Activated T-cell treated with anti-CD3 and anti-CD28 coated beads, Interleukin-2, amount 50 U/mL, for 4 hours (primary cell): ENCODE results near the gene ERMN. TPM values are rescaled to one million over a fixed set of nuclear protein-coding genes. Genes with fewer than 3 reads are reported as not detected.
A peak's percentile ranks its signal among the peaks of the same experiment; 100 is the strongest.

Source experiments
- ATAC-seq, 2 donors: fragments of 200-7000 bp; cut with Tn5 transposase; one replicate each; pipeline ENCODE4 v1.10.0; 2021
- DNase-seq: peaks from one replicate; pipeline ENCODE4 v3.0.0-alpha.2; 2020
- H3K27me3 Mint-ChIP-seq: one replicate; pipeline ENCODE4 v1.8.0; 2021; ENCODE audit warnings: low read depth, mixed read lengths
- H3K36me3 Mint-ChIP-seq: one replicate; pipeline ENCODE4 v1.8.0; 2022; ENCODE audit warnings: mixed read lengths; ENCODE audit not compliant: insufficient read depth
- H3K4me1 Mint-ChIP-seq: one replicate; pipeline ENCODE4 v1.8.0; 2021; ENCODE audit warnings: low read depth, mixed read lengths
- H3K4me3 Mint-ChIP-seq: one replicate; pipeline ENCODE4 v1.8.0; 2021; ENCODE audit warnings: mild to moderate bottlenecking, moderate library complexity, mixed read lengths
- H3K9me3 Mint-ChIP-seq: one replicate; pipeline ENCODE4 v1.8.0; 2021; ENCODE audit warnings: mixed read lengths
- total RNA-seq, 3 donors: library from RNA; stranded (reverse); gene quantifications; one replicate each; pipeline ENCODE4 v1.2.1, GENCODE V29; 2021

Gene ERMN
- total RNA-seq, 3 donors from 2014 or later: 0.63 to 1.3 (median 0.81) TPM

DNA sequence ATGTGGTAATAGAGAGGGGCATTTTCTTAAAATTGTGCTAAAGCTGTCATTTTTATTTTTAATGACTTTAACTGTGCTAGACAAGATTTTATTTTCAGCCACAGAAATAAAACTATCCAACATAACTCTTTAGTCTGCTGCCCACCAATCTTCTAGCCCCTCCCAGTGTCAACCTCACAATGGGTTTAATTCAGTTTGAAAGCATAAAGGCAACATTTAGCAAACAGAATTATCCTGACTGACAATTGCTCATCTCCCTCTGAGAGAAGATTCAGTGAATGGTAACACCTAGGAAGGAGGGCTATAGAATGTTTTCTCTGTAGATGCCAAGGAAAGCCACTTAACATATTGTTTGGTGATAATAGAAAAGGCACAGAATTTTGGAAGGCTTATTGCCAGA, 5.2 kb downstream of the ERMN start:
- Mint-ChIP-seq H3K4me3 (no peak overlapping the region), H3K36me3 (peaks cover 18% of the 10 kb centered on the region), H3K27me3 (no peaks in the 10 kb centered on the region), H3K4me1 (peaks cover 4% of the 10 kb centered on the region), H3K9me3 (no peaks in the 10 kb centered on the region)
- ATAC-seq (no peak), DNase-seq (no peak)

GRCh38 chr2:157319795-157320194, 5.8 kb downstream of the ERMN start:
- Mint-ChIP-seq H3K4me3 (no peak overlapping the region), H3K27me3 (no peaks in the 10 kb centered on the region), H3K9me3 (no peaks in the 10 kb centered on the region), H3K36me3 (peaks cover 17% of the 10 kb centered on the region), H3K4me1 (peaks cover 4% of the 10 kb centered on the region)
- ATAC-seq (no peak), DNase-seq (no peak)

DNA sequence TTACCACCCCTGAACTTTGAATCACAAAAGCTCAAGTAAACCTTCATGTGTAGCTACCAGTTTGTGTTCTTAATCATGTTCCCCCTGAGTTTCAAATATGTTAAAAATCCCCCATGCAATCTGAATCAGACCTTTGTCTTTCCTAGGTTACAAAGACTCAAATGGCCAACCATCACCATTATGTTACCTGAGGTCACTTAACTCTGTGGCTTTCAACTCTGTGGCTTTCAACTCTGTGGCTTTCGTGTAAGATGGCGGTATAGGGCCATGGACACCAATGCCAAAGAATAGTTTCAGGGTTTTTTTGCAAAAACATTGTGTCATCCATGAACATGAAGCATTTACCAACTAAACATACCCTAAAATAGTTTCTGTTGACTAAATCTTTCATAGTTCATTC, 6.7 kb downstream of the ERMN start:
- Mint-ChIP-seq H3K4me3 (no peak overlapping the region), H3K27me3 (no peaks in the 10 kb centered on the region), H3K9me3 (no peaks in the 10 kb centered on the region), H3K4me1 (peaks cover 4% of the 10 kb centered on the region), H3K36me3 (peaks cover 17% of the 10 kb centered on the region)
- DNase-seq: no peak
- no peak for ATAC-seq

- DNase-seq (no peak), ATAC-seq (no peak)
- Mint-ChIP-seq H3K27me3 (peaks cover 3% of the 10 kb centered on the region), H3K9me3 (no peaks in the 10 kb centered on the region), H3K4me1 (peaks cover 9% of the 10 kb centered on the region), H3K4me3 (no peak overlapping the region), H3K36me3 (peaks cover 4% of the 10 kb centered on the region)
These were observed 9.7 kb downstream of the ERMN start for GRCh38 chr2:157315901-157316300.

DNA sequence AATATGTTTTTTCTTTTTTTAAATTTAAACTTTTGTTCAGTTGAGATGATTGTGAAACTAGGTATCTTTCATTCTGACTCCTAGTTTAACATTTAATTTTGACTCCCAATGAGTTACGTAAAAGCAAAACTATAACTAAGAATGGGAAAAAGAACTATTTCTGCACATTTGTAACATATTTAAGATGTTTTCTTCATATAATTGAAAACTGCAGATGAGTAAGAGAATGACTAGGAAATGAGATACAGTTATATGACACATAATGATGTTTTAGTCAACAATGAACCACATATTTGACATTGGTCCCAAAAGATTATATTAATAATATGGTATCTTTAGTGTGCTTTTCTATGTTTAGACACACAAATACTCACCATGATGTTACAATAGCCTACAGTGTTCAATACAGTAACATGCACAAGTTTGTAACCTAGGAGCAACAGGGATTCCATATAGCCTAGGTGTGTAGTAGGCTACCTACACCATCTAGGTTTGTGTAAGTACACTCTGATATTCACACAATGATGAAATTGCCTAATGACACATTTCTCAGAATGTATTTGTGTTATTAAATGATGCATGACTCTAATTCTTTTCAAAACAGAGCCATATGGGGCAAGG, 12.6 kb downstream of the ERMN start:
- ATAC-seq: peak; percentile 74
- Mint-ChIP-seq H3K27me3 (peaks cover 3% of the 10 kb centered on the region), H3K9me3 (no peaks in the 10 kb centered on the region), H3K36me3 (no peaks in the 10 kb centered on the region), H3K4me1 (peaks cover 9% of the 10 kb centered on the region), H3K4me3 (no peak overlapping the region)
- DNase-seq: no peak

DNA sequence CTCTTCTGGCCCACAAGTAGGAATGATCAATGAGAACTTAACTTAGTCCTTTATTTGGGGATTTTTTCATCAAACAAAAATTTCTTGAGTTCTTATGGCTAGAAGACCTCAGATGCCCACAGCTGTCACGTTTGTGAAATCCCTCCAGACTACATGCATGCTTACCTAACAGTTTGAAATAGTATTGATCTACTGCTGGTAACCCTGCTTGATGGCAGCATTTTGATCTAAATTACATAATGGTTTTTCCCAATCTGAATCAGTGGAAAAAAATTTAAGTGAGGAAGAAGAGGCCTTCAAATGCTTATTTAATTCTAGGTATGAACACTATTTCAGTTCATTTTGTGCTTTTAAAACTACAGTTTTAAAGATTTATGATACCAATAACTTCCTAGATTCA, 13.9 kb downstream of the ERMN start:
- no peak for DNase-seq
- Mint-ChIP-seq H3K36me3 (no peaks in the 10 kb centered on the region), H3K4me3 (no peak overlapping the region), H3K9me3 (no peaks in the 10 kb centered on the region), H3K27me3 (peaks cover 3% of the 10 kb centered on the region), H3K4me1 (peaks cover 18% of the 10 kb centered on the region)
- ATAC-seq: no peak

DNA sequence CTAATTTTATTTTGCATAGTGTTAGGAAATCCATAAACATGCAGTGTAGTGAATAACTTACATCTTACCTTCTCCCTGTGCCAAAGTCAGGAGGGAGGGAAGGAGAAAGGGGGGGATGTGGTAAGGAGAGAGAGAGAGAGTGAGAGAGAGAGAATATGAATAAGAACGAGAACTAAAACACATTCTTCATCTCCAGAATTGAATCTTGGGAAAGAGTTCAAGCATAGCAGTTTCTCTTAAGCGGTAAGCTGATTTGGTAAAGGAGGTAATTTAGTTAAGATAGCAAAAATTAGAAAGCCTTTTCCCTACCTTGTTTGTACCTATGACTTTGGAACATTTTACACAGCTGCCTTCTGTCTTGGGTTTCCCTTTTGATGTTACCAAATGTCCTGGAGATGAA, 15.7 kb downstream of the ERMN start:
- H3K27me3 Mint-ChIP-seq: peaks cover 3% of the 10 kb centered on the region
- H3K4me1 Mint-ChIP-seq: peaks cover 24% of the 10 kb centered on the region
- ATAC-seq (no peak), DNase-seq (no peak)
- H3K4me3 Mint-ChIP-seq: no peak overlapping the region
- no peaks in the 10 kb centered on the region for H3K9me3 Mint-ChIP-seq
- H3K36me3 Mint-ChIP-seq: no peaks in the 10 kb centered on the region

- Mint-ChIP-seq H3K9me3 (no peaks in the 10 kb centered on the region), H3K4me1 (peaks cover 19% of the 10 kb centered on the region), H3K4me3 (no peak overlapping the region), H3K36me3 (no peaks in the 10 kb centered on the region), H3K27me3 (peaks cover 3% of the 10 kb centered on the region)
- ATAC-seq (peak; percentile 47 to 50), DNase-seq (no peak)
These were observed 18.6 kb downstream of the ERMN start for GRCh38 chr2:157307021-157307420.

DNA sequence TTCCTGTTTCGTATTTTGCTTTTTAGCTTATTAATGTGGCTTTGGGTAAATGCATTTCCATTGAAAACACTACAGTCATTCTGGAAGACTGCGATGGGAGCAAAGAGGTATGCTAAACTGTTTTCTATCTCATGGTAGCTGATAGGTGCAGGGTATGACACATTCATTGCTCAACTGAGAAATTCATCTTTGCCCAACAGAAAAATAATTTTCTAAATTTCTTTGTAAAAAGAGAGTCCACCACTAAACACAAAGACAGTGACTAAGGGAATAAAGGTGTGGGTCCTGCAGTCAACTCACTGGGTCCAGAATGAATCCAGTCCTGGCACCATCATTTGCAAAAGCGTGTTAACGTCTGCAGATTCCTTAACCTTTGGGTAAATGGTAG, 19.9 kb downstream of the ERMN start:
- Mint-ChIP-seq H3K4me3 (no peak overlapping the region), H3K36me3 (no peaks in the 10 kb centered on the region), H3K4me1 (peaks cover 16% of the 10 kb centered on the region), H3K9me3 (no peaks in the 10 kb centered on the region), H3K27me3 (no peaks in the 10 kb centered on the region)
- ATAC-seq: no peak
- no peak for DNase-seq

- Mint-ChIP-seq H3K27me3 (no peaks in the 10 kb centered on the region), H3K4me3 (no peak overlapping the region), H3K36me3 (no peaks in the 10 kb centered on the region), H3K4me1 (peaks cover 16% of the 10 kb centered on the region), H3K9me3 (no peaks in the 10 kb centered on the region)
- ATAC-seq: no peak
- no peak for DNase-seq
These were observed 20.6 kb downstream of the ERMN start for GRCh38 chr2:157304811-157305722.

DNA sequence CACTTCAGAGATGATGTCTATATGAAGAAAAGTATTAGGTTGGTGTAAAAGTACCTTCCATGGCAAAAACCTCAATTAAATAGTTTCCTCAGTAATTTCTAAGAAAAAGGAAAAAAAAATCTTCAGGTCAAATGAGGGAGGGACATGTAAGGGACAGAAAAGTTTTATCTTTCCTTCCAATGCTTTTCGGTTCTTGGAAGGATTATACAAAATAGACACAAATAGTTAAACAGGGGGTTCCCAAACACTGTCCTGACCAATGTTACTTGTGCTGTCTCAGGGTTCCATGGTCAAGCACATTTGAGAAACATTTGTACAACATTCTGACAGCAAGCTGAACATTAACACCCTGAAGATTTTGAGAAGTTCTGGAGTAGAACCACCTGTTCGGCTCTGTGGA, 22.0 kb downstream of the ERMN start:
- Mint-ChIP-seq H3K4me1 (peaks cover 16% of the 10 kb centered on the region), H3K4me3 (no peak overlapping the region), H3K36me3 (no peaks in the 10 kb centered on the region), H3K27me3 (no peaks in the 10 kb centered on the region), H3K9me3 (no peaks in the 10 kb centered on the region)
- ATAC-seq: no peak
- DNase-seq: no peak

DNA sequence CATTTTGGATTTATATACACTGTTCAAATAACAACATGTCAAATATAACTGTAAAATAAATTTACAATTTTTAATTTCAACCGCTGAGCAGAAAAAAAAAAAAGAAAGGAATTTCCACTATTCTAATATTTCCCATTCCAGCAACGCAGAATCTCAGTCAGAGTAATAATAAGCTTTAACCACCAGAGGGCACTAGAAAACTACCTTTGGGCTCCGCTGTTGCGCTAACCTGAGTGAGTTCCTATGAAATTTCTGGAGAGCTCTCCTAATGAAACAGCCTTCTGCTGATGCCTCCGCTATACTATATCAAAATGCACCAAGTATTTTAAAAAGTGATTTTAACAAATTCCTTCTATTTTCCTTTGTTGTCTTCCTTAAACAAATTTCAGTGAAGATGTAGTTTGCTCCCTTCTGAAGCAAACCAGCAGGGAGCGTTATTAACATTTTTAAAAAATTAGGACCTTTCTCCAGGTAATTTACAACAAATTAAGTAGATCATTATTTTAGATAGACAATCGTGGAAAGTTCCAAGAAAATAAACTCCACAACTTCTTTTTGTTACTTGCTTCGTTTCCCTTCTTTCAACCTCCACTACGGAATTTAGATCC, 23.0 kb downstream of the ERMN start:
- no peaks in the 10 kb centered on the region for H3K9me3 Mint-ChIP-seq
- no peaks in the 10 kb centered on the region for H3K36me3 Mint-ChIP-seq
- no peak overlapping the region for H3K4me3 Mint-ChIP-seq
- peak; percentile 16 for DNase-seq
- ATAC-seq: peak; percentile 69 to 75
- peaks cover 16% of the 10 kb centered on the region for H3K4me1 Mint-ChIP-seq
- H3K27me3 Mint-ChIP-seq: peaks cover 2% of the 10 kb centered on the region

DNA sequence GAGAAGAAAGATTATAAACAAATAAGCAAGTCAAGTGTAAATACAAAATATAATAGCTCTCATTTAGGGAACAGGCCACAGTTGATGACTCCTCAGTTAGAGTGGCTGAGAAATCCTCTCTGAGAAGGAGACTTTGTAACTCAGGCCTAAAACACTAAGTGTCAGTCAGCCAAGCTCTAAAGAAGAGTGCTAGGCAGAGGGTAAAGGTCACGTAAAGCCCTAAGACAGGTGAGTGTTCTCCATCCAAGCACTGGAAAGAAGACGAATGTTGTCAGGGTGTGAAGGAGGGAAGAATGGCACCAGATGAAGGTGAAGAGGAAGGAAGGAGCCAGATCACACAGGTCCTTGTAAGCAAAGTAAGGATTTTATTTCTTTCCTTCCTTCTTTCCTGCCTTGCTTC, 24.3 kb downstream of the ERMN start:
- no peak for ATAC-seq
- no peaks in the 10 kb centered on the region for H3K36me3 Mint-ChIP-seq
- no peak for DNase-seq
- peaks cover 4% of the 10 kb centered on the region for H3K27me3 Mint-ChIP-seq
- H3K4me1 Mint-ChIP-seq: peaks cover 3% of the 10 kb centered on the region
- no peaks in the 10 kb centered on the region for H3K9me3 Mint-ChIP-seq
- no peak overlapping the region for H3K4me3 Mint-ChIP-seq

GRCh38 chr2:157296958-157297357, 28.7 kb downstream of the ERMN start:
- ATAC-seq (no peak), DNase-seq (no peak)
- no peak overlapping the region for H3K4me3 Mint-ChIP-seq
- H3K9me3 Mint-ChIP-seq: no peaks in the 10 kb centered on the region
- H3K36me3 Mint-ChIP-seq: no peaks in the 10 kb centered on the region
- peaks cover 4% of the 10 kb centered on the region for H3K27me3 Mint-ChIP-seq
- peaks cover 2% of the 10 kb centered on the region for H3K4me1 Mint-ChIP-seq

- Mint-ChIP-seq H3K27me3 (peaks cover 4% of the 10 kb centered on the region), H3K4me1 (peaks cover 2% of the 10 kb centered on the region), H3K9me3 (no peaks in the 10 kb centered on the region), H3K36me3 (no peaks in the 10 kb centered on the region), H3K4me3 (no peak overlapping the region)
- DNase-seq (no peak), ATAC-seq (no peak)
These were observed 29.1 kb downstream of the ERMN start for GRCh38 chr2:157296490-157296889.
